OCI-LY7 (cell line): ENCODE data around the gene CRADD. TPM values are rescaled to one million over a fixed set of nuclear protein-coding genes. Genes with fewer than 3 reads are reported as not detected.

Experiments used
- BruUV-seq: library from RNA; stranded (reverse); fragments of 400-500 nt; replicated peaks from 2 replicates; lab custom pipeline; 2021; lab: Mats Ljungman, UMichigan
- CTCF ChIA-PET: fragments of 300-600 bp; sonication (Branson Sonifier 250); formaldehyde crosslinking; loops from one replicate; lab custom pipeline; 2022; ENCODE audit warnings: antibody characterized with exemption; ENCODE audit not compliant: unreplicated experiment; lab: Charles Lee
- POLR2A ChIA-PET: fragments of 300-600 bp; sonication (Branson Sonifier 250); formaldehyde crosslinking; loops from one replicate; lab custom pipeline; 2022; ENCODE audit warnings: antibody characterized with exemption; lab: Charles Lee
- DNase-seq: peaks from one replicate; pipeline ENCODE4 v3.0.0-alpha.2; 2015; ENCODE audit warnings: low spot score
- H2AFZ ChIP-seq: fragments of 200-600 bp; sonication (generic), shearing (Covaris generic); 2 replicates; pipeline ENCODE4 v1.6.1; 2014; ENCODE audit warnings: mild to moderate bottlenecking, antibody characterized with exemption, low read length, moderate library complexity
- H3K27ac ChIP-seq: fragments of 200-600 bp; sonication (generic); 2 replicates; pipeline ENCODE4 v1.5.1; 2014; ENCODE audit warnings: mixed run types, low read depth, mild to moderate bottlenecking, moderate library complexity, low read length, inconsistent platforms; ENCODE audit not compliant: poor library complexity, severe bottlenecking
- H3K36me3 ChIP-seq: fragments of 200-600 bp; sonication (generic); 2 replicates; pipeline ENCODE4 v1.6.1; 2014; ENCODE audit warnings: mild to moderate bottlenecking, antibody characterized with exemption, low read length, moderate library complexity, mixed read lengths; ENCODE audit not compliant: insufficient read depth
- H3K4me1 ChIP-seq: fragments of 200-600 bp; sonication (generic); 2 replicates; pipeline ENCODE4 v1.5.1; 2014; ENCODE audit warnings: mild to moderate bottlenecking, low read length; ENCODE audit not compliant: insufficient read depth, poor library complexity, severe bottlenecking
- H3K4me2 ChIP-seq: fragments of 200-600 bp; sonication (generic); 2 replicates; pipeline ENCODE4 v1.6.1; 2014; ENCODE audit warnings: mild to moderate bottlenecking, low read length
- H3K4me3 ChIP-seq: fragments of 200-600 bp; sonication (generic); 2 replicates; pipeline ENCODE4 v1.5.1; 2014; ENCODE audit warnings: mild to moderate bottlenecking, low read depth, low read length; ENCODE audit not compliant: poor library complexity, severe bottlenecking
- H3K79me2 ChIP-seq: fragments of 200-600 bp; sonication (generic); 2 replicates; pipeline ENCODE4 v1.6.1; 2016; ENCODE audit warnings: low read depth, mild to moderate bottlenecking, low read length, moderate library complexity, mixed read lengths; ENCODE audit not compliant: insufficient read depth
- H3K9me2 ChIP-seq: fragments of 200-600 bp; sonication (generic); 2 replicates; pipeline ENCODE4 v1.6.1; 2016; ENCODE audit warnings: mild to moderate bottlenecking, low read length, mixed read lengths; ENCODE audit not compliant: insufficient read depth
- H3K9me3 ChIP-seq: fragments of 200-600 bp; sonication (generic); 2 replicates; pipeline ENCODE4 v1.6.1; 2014; ENCODE audit warnings: mild to moderate bottlenecking, mixed run types, low read length, mixed read lengths
- H4K20me1 ChIP-seq: fragments of 200-600 bp; sonication (generic); 2 replicates; pipeline ENCODE4 v1.6.1; 2014; ENCODE audit warnings: mild to moderate bottlenecking, antibody characterized with exemption, low read length, moderate library complexity, mixed read lengths; ENCODE audit not compliant: insufficient read depth
- CTCF ChIP-seq: fragments of 200-600 bp; sonication (generic); conservative IDR thresholded peaks from 2 replicates; pipeline ENCODE4 v1.5.1; 2014; ENCODE audit warnings: mild to moderate bottlenecking, antibody characterized with exemption, low read length, moderate library complexity, mixed read lengths
- EZH2phosphoT487 ChIP-seq: fragments of 200-600 bp; sonication (generic); IDR thresholded peaks from 2 replicates; pipeline ENCODE4 v1.6.1; 2018; ENCODE audit warnings: low read depth, borderline replicate concordance, mild to moderate bottlenecking, mixed run types, antibody characterized with exemption, low read length, moderate library complexity, mixed read lengths
- intact Hi-C: fragments of 100-400 bp; cut with micrococcal nuclease; formaldehyde crosslinking; loops from one replicate; pipeline ENCODE4 v1.10.0; 2022; ENCODE audit not compliant: unreplicated experiment
- total RNA-seq, 2 experiments: library from RNA; depleted of rRNA in 1 of 2; stranded (reverse); fragments of >200 nt in 1 of 2; shearing (Covaris generic) in 1 of 2; gene quantifications; 2 replicates each; pipeline ENCODE4 v1.2.3, GENCODE V29; 2014 to 2022

The CRADD gene
- total RNA-seq, 2 experiments from 2014 or later, result 10.5 to 16.8 TPM

- ChIA-PET POLR2A (no interaction called here), CTCF (no interaction called here)
- BruUV-seq, result no TSS peak
- Histone ChIP-seq H3K79me2 (no peaks in the 10 kb centered on the region), H3K9me2 (no peaks in the 10 kb centered on the region), H3K9me3 (no peaks in the 10 kb centered on the region), H3K4me1 (no peaks in the 10 kb centered on the region), H4K20me1 (no peaks in the 10 kb centered on the region; the same call in 1 of the 2 replicates), H2AFZ (no peak overlapping the region), H3K27ac (no peak overlapping the region), H3K4me3 (no peak overlapping the region), H3K4me2 (no peak overlapping the region), H3K36me3 (no peaks in the 10 kb centered on the region)
- no peak for DNase-seq
- intact Hi-C loops, result no loop called here
- TF ChIP-seq CTCF (no peak), EZH2phosphoT487 (no peak)
Observed at GRCh38 chr12:93738199-93739058, 61.3 kb downstream of the CRADD start.

GRCh38 chr12:93740751-93741150, 63.6 kb downstream of the CRADD start:
- Histone ChIP-seq H3K4me2 (no peak overlapping the region), H3K27ac (no peak overlapping the region), H2AFZ (no peak overlapping the region), H3K79me2 (no peaks in the 10 kb centered on the region), H3K9me3 (no peaks in the 10 kb centered on the region), H3K4me1 (no peaks in the 10 kb centered on the region), H4K20me1 (no peaks in the 10 kb centered on the region; the same call in 1 of the 2 replicates), H3K36me3 (no peaks in the 10 kb centered on the region), H3K9me2 (no peaks in the 10 kb centered on the region), H3K4me3 (no peak overlapping the region)
- no peak for DNase-seq
- ChIA-PET CTCF (no interaction called here), POLR2A (interaction anchor here (0.8 kb wide), 1 partner anchor 11 kb away, joined by 3 read pairs; no protein-coding TSS in a partner anchor)
- no TSS peak for BruUV-seq
- intact Hi-C loops, result no loop called here
- TF ChIP-seq EZH2phosphoT487 (no peak), CTCF (no peak)

- H2AFZ ChIP-seq, result no peak overlapping the region
- BruUV-seq, result no TSS peak
- no peak for TF ChIP-seq EZH2phosphoT487
- no peak overlapping the region for H3K4me3 ChIP-seq
- intact Hi-C loops, result no loop called here
- no peaks in the 10 kb centered on the region for H3K36me3 ChIP-seq
- no peak overlapping the region for H3K27ac ChIP-seq
- H3K4me2 ChIP-seq, result no peak overlapping the region
- no peaks in the 10 kb centered on the region for H3K9me3 ChIP-seq
- POLR2A ChIA-PET, result interaction anchor here (0.5 kb wide), 1 partner anchor 140 kb away, joined by 5 read pairs; no protein-coding TSS in a partner anchor
- no peaks in the 10 kb centered on the region for H3K79me2 ChIP-seq
- no peaks in the 10 kb centered on the region for H3K9me2 ChIP-seq
- H4K20me1 ChIP-seq, result no peaks in the 10 kb centered on the region; the same call in 1 of the 2 replicates
- no peaks in the 10 kb centered on the region for H3K4me1 ChIP-seq
- DNase-seq, result no peak
- CTCF ChIA-PET, result no interaction called here
Observed at GRCh38 chr12:93741659-93742109, 64.5 kb downstream of the CRADD start.
